Left colon (tissue), 2 donors: Measurements from ENCODE around the gene SLC35F5. TPM values are rescaled to one million over a fixed set of nuclear protein-coding genes. Genes with fewer than 3 reads are reported as not detected.
"Not testable (repeated sequence)": the region's sequence is repeated elsewhere in the genome, so short reads cannot be mapped to it uniquely, and the experiment has no call there.

Experiments used
- ATAC-seq: fragments of 200-7000 bp; cut with Tn5 transposase; one replicate; pipeline ENCODE4 v1.9.1; 2020; ENCODE audit warnings: mild to moderate bottlenecking, moderate library complexity
- DNase-seq, 2 donors: peaks; one replicate each; pipeline ENCODE4 v3.0.0-alpha.2; 2020
- intact Hi-C, 2 donors: fragments of 100-400 bp; cut with DNase I in 1 of 2; cut with micrococcal nuclease in 1 of 2; formaldehyde crosslinking; loops; one replicate each; pipeline versions ENCODE4 v1.11.2 to v1.14.0; 2022; cut with DNase I, micrococcal nuclease
- long read RNA-seq: library from polyadenylated mRNA; unstranded; transcript quantifications from one replicate; pipeline ENCODE4 v2.0.0, GENCODE V29; 2021
- total RNA-seq, 2 donors: library from RNA; stranded (reverse); fragmentation: NEBNext Ultra II Directional; extraction: Animal tissue kit (Norgen Biotek cat#: 25700); gene quantifications; one replicate each; pipeline ENCODE4 v1.2.1, GENCODE V29; 2021
- donor health status: DM: no; HTN: no; CAD: no.
- donor health status: DM: yes; HTN: yes; CAD: no.

The SLC35F5 gene, protein sequence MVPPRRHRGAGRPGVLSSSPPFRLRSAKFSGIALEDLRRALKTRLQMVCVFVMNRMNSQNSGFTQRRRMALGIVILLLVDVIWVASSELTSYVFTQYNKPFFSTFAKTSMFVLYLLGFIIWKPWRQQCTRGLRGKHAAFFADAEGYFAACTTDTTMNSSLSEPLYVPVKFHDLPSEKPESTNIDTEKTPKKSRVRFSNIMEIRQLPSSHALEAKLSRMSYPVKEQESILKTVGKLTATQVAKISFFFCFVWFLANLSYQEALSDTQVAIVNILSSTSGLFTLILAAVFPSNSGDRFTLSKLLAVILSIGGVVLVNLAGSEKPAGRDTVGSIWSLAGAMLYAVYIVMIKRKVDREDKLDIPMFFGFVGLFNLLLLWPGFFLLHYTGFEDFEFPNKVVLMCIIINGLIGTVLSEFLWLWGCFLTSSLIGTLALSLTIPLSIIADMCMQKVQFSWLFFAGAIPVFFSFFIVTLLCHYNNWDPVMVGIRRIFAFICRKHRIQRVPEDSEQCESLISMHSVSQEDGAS
- 100 to 1,000 TPM; 130 to 132 TPM for total RNA-seq
- long read RNA-seq, full-length matches to known transcripts = 97 of 138 reads
- long read RNA-seq, partial matches to known transcripts = 7 of 138 reads
- long read RNA-seq, other reads (novel, unspliced or antisense) = 34 of 138 reads

GRCh38 chr2:113756355-113757137, at the start of gene SLC35F5:
Gene SLC35F5 (minus strand): TSS chr2:113756642. CDS start chr2:113756409, 233 bp downstream.
- DNase-seq = peak; percentile 87 to 96
- intact Hi-C loops = loop anchor here in 1 of 2 donors (2.0 kb wide), 1 partner anchor 132 kb away; no protein-coding TSS in a partner anchor
- ATAC-seq = peak; percentile 89

DNA sequence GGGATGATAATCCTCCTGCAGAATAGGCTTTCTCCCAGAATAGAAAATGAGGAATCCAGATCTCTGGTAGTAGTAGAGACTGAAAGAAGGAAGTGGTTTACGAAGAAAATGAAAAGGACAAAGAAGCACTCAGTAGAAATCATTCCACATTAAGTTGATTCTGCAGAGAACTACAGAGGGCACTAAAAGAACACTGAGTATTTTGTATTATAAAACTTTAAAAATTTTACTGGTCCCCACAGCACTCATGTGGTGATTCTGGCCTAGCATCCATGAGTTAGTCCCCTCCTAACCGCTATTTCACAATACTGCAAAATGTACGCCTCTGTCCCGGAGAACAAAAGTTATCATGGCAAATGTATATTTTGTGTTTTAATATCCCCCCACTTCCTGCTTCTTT, 42.9 kb upstream of the SLC35F5 start:
- intact Hi-C loops = no loop called here
- ATAC-seq (no peak), DNase-seq (no peak)

DNA sequence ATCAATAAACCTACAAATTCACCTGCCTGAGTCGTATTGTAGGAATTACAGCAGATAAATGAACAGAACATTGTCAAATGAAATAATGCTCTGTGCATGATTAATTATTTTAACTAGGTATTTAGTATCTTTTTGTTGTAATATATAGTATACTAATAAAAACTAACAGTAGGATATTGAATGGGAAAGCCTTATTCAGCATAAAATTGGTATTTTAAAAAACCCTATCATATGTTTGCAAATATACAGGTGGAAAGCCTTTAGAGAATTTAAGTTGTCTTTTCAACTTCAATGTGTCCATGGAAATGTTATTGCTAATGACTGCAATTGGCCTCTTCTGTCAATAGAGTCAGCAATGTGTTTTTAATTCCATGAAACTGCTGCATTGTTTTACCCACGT, 40.8 kb upstream of the SLC35F5 start:
- ATAC-seq (no peak), DNase-seq (no peak)
- intact Hi-C loops = no loop called here

DNA sequence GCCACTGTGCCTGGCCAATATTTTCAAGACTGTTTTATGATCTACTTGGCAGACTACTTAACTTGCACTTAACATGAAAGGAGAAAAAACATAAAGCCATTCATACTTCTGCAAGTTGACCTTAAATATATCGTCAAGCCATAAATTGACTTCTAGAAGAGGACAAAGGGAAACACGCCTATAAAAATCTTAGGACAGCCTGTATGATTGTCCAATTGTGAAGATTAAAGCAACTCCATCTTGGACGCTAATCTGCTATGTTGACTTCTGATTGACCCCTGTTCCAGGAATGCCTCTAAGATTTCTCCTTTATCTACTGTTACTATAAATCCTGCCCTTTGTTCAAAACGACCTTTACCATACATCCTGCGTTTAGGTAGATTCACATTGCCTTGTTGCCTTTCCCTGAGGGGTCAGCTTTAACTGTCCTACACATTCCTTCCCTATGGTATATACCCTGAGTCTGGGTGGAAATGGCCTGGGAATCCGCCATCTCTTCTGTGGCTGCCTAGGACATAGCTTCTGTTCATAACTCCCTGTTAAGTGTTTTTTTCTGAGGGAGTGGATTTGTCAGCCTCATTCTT, 40.2 kb upstream of the SLC35F5 start:
- intact Hi-C loops = no loop called here
- DNase-seq (no peak), ATAC-seq (peak; percentile 76)

DNA sequence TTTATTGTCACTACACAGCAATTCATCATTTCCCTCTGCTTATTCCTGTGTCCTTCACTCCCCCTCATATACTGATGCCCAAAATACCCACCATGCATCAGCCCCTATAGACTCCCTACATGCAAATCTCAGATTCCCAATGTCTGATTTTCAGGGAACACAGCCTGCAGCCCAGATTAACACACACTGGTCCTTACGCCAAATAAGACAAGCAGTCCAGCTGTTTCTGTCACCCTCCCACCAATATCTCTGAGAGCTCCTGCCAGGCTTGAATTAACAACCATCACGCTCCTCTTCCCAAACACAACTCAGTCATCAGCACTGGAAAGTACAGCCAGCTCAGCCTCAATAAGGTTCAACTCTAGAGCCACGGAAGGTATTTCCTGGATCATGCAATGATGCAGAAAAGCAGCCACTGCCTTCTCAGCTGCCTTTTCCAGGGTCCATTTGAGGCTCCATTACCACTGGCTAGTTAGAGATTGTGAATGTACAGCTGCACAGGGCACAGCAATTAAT, 39.0 kb upstream of the SLC35F5 start:
- no peak for DNase-seq
- intact Hi-C loops = no loop called here
- peak; percentile 39 for ATAC-seq

DNA sequence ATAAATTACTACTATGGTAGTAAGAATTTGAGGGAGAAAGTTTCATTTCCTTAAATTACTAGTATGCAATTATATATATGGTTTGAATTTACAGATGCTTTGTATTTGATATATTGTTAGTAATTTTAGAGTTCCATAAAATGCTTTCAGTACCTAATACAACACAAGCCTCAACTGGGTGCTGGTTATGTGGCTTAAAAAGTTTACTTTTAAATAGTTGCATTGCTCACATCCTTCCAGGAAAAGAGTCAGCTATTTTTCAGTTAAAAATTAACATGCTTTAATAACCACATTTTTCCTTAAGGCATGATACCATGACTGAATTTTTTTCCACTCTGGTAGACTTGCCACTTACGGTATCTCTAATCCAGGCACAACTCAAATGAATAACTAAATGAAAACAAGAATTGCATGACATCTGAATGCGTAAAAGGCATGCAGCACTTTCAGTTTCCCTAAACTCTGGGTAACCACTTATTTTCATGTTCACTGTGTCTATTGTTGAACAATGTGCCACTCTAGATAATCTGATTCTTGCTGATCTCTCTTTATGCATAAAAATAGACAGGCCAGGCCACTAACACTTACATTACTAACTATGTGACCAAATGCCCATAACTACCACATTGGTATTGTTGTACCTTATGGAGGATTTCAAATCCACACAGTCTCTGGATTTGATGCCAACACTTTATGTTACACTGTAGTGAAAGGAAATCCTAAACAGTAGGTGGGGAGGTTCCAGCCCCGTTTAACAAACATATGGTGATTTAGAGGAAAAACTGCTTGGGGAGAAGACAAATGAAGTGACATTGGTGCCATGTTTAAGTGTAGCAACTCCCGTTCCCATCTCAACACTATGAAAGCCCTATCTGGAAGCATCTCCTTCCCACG, 35.5 kb upstream of the SLC35F5 start:
- intact Hi-C loops = no loop called here
- DNase-seq = no peak
- ATAC-seq = peak; percentile 15

GRCh38 chr2:113784823-113785744, 28.6 kb upstream of the SLC35F5 start:
- ATAC-seq (no peak), DNase-seq (no peak)
- intact Hi-C loops = loop anchor here in 1 of 2 donors (10.0 kb wide), 1 partner anchor 90 kb away; no protein-coding TSS in a partner anchor

GRCh38 chr2:113780472-113780871, 24.0 kb upstream of the SLC35F5 start:
- DNase-seq = no peak
- ATAC-seq = peak; percentile 61
- intact Hi-C loops = loop anchor here in 1 of 2 donors (10.0 kb wide), 1 partner anchor 94 kb away; no protein-coding TSS in a partner anchor

- intact Hi-C loops = no loop called here
- ATAC-seq (peak; percentile 95), DNase-seq (no peak)
Observed at GRCh38 chr2:113777371-113777770, 20.9 kb upstream of the SLC35F5 start.

GRCh38 chr2:113776949-113777348, 20.5 kb upstream of the SLC35F5 start:
- DNase-seq (no peak), ATAC-seq (peak; percentile 20)
- intact Hi-C loops = no loop called here

DNA sequence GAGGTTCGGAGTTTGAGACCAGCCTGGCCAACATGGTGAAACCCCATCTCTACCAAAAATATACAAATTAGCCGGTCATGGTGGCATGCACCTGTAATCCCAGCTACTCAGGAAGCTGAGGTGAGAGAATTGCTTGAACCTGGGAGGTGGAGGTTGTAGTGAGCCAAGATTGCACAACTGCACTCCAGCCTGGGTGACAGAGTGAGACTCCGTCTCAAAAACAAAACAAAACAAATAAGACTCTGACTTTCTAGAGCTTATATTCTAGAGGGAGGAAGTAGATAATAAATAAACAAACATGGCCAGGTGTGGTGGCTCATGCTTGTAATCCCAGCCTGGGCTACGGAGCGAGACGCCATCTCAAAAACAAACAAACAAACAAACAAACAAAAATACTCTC, 18.2 kb upstream of the SLC35F5 start:
- intact Hi-C loops, ATAC-seq, DNase-seq: not testable (repeated sequence)

DNA sequence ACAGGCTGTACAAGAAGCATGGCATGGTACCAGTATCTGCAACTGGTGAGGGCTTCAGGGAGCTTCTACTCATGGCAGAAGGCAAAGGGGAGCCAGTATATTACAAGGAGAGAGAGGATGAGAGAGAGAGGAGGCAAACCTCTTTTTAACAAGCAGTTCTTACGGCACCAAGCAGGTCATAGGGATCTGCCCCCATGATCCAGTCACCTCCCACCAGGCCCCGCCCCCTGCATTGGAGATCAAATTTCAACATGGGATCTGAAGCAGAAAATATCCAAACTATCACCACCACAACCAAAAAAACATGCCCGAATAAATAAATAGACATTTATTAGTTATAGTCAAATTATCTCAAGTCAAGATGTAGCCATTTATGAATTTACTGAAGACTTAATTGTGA, 14.5 kb upstream of the SLC35F5 start:
- DNase-seq (no peak), ATAC-seq (no peak)
- intact Hi-C loops = no loop called here

DNA sequence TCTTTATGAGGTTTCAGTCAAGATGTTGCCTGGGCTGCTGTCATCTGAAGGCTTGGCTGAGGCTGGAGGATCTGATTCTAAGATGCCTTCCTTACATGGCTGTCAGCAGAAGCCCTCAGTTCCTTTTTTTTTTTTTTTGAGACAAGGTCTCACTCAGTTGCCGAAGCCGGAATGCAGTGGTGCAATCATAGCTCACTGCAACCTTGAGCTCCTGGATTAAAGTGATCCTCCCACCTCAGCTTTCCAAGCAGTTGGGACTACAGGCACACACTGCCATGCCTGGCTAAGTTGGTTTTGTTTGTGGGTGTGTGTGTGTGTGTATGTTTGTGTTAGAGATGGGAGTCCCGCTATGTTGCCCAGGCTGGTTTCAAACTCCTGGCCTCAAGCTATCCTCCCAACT, 13.1 kb upstream of the SLC35F5 start:
- ATAC-seq = no peak
- intact Hi-C loops = no loop called here

DNA sequence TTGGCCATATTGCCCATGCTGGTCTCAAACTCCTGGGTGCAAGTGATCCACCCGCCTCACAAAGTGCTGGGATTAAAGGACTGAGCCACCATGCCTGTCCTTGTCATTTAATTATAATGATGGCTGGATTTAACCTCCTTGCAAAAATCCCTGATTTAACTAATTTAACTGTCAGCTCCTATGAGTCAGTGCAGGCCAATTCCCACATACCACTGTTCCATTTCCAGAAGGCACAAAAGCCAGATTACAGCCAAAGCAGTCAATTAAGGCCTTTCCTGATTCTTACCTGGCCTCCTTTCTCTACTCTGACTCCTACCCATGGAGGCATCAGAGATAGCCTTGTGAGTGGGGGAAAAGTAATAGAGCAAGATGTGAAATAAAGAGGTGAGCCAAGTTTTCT, 12.3 kb upstream of the SLC35F5 start:
- ATAC-seq (no peak), DNase-seq (no peak)
- intact Hi-C loops = no loop called here

More for the DNA sequence above, 13.1 kb upstream of the SLC35F5 start:
- no peak for DNase-seq

GRCh38 chr2:113767811-113768460, 11.5 kb upstream of the SLC35F5 start:
- intact Hi-C loops = no loop called here
- no peak for ATAC-seq
- DNase-seq = no peak

DNA sequence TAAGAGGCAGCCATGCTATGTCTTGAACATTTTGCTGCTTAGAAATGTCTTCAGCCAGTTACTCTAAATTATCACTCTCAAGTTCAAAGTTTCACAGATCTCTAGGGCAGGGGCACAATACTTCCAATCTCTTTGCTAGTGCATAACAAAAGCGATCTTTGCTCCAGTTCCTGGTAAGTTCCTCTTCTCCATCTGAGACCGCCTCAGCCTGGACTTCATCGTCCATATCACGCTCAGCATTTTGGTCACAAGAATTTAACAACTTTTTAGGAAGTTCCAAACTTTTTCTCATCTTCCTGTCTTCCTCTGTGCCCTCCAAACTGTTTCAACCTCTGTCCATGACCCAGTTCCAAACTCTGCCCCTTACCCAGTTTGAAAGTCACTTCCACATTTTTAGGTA, 8.8 kb upstream of the SLC35F5 start:
- no peak for DNase-seq
- intact Hi-C loops = no loop called here
- no peak for ATAC-seq
